H7 (cell line): ENCODE data around the gene ZNF599. TPM values are rescaled to one million over a fixed set of nuclear protein-coding genes. Genes with fewer than 3 reads are reported as not detected.
A peak's percentile ranks its signal among the peaks of the same experiment; 100 is the strongest.

Experiments
- DNase-seq: peaks from one replicate; pipeline ENCODE4 v3.0.0; 2012
- H3K27me3 ChIP-seq: 2 replicates; pipeline ENCODE4 v1.6.0; 2011; ENCODE audit warnings: mild to moderate bottlenecking, low read length; ENCODE audit not compliant: control insufficient read depth, insufficient read depth
- H3K36me3 ChIP-seq: replicated peaks from 2 replicates; pipeline ENCODE4 v1.5.1; 2011; ENCODE audit warnings: low read length; ENCODE audit not compliant: control insufficient read depth, insufficient read depth
- H3K4me3 ChIP-seq: 2 replicates; pipeline ENCODE4 v1.5.1; 2011; ENCODE audit warnings: low read depth, mild to moderate bottlenecking, control low read depth, low read length, moderate library complexity; ENCODE audit not compliant: insufficient read depth
- total RNA-seq: library from RNA; depleted of rRNA; stranded (reverse); fragments of >200 nt; shearing (Covaris generic); gene quantifications from 2 replicates; pipeline ENCODE4 v1.2.3, GENCODE V29; 2014; rRNA removed

The ZNF599 gene
- total RNA-seq, 1 experiment from 2014 or later, result 3.6 TPM

- no peaks in the 10 kb centered on the region for H3K36me3 ChIP-seq
- H3K4me3 ChIP-seq, result no peak overlapping the region
- no peaks in the 10 kb centered on the region for H3K27me3 ChIP-seq
- DNase-seq, result peak; percentile 11
Measured at GRCh38 chr19:34731019-34731829, 41.8 kb downstream of the ZNF599 start.

GRCh38 chr19:34725400-34725799, 47.6 kb downstream of the ZNF599 start:
- Histone ChIP-seq H3K4me3 (no peak overlapping the region), H3K27me3 (no peaks in the 10 kb centered on the region), H3K36me3 (no peaks in the 10 kb centered on the region)
- no peak for DNase-seq

- no peak for DNase-seq
- no peaks in the 10 kb centered on the region for H3K36me3 ChIP-seq
- H3K27me3 ChIP-seq, result no peaks in the 10 kb centered on the region
- no peak overlapping the region for H3K4me3 ChIP-seq
Measured at GRCh38 chr19:34722353-34722752, 50.7 kb downstream of the ZNF599 start.

GRCh38 chr19:34715357-34715756, 57.7 kb downstream of the ZNF599 start:
- no peak for DNase-seq
- H3K36me3 ChIP-seq, result no peaks in the 10 kb centered on the region
- H3K4me3 ChIP-seq, result no peak overlapping the region
- H3K27me3 ChIP-seq, result no peaks in the 10 kb centered on the region

GRCh38 chr19:34713262-34713637, 59.8 kb downstream of the ZNF599 start:
- Histone ChIP-seq H3K4me3 (no peak overlapping the region), H3K27me3 (no peaks in the 10 kb centered on the region), H3K36me3 (no peaks in the 10 kb centered on the region)
- no peak for DNase-seq

- H3K27me3 ChIP-seq, result no peaks in the 10 kb centered on the region
- no peaks in the 10 kb centered on the region for H3K36me3 ChIP-seq
- DNase-seq, result peak; percentile 57
- H3K4me3 ChIP-seq, result no peak overlapping the region
Measured at GRCh38 chr19:34712395-34713261, 60.4 kb downstream of the ZNF599 start.

- DNase-seq, result peak; percentile 10
Measured at GRCh38 chr19:34711890-34712289, 61.1 kb downstream of the ZNF599 start.

More at GRCh38 chr19:34711890-34712289, 61.1 kb downstream of the ZNF599 start:
- Histone ChIP-seq H3K4me3 (no peak overlapping the region), H3K27me3 (no peaks in the 10 kb centered on the region), H3K36me3 (no peaks in the 10 kb centered on the region)

Other genes starting within 250 kb of the ZNF599 start
- gene SCGB2B2, start 96.1 kb downstream of the ZNF599 start, total RNA-seq, result not detected in 2 replicates
- gene ZNF302, start 95.5 kb downstream of the ZNF599 start, total RNA-seq, result 11.5 and 16.3 TPM in 2 replicates
- 6.8 and 16.6 TPM in 2 replicates for gene ZNF181, start 39.0 kb downstream of the ZNF599 start, total RNA-seq
- 6.3 and 8.9 TPM in 2 replicates for gene ZNF30, start 153.7 kb upstream of the ZNF599 start, total RNA-seq
- gene ZNF792, start 191.0 kb upstream of the ZNF599 start, total RNA-seq, result 16.7 and 18.0 TPM in 2 replicates
- 110 and 138 TPM in 2 replicates for gene GRAMD1A, start 227.1 kb upstream of the ZNF599 start, total RNA-seq